GM23248 (cell line): ENCODE results near the gene TMEM30A.

Experiments
- EZH2 ChIP-seq: fragments of 200-600 bp; sonication (generic); IDR thresholded peaks from 2 replicates; pipeline ENCODE4 v1.6.1; 2018; ENCODE audit warnings: antibody characterized with exemption, mild to moderate bottlenecking; ENCODE audit not compliant: insufficient read depth, poor library complexity, severe bottlenecking
- EZH2phosphoT487 ChIP-seq: fragments of 200-600 bp; sonication (generic); IDR thresholded peaks from 2 replicates; pipeline ENCODE4 v1.6.1; 2018; ENCODE audit warnings: antibody characterized with exemption, moderate library complexity, mild to moderate bottlenecking, low read depth; ENCODE audit not compliant: insufficient read depth

DNA sequence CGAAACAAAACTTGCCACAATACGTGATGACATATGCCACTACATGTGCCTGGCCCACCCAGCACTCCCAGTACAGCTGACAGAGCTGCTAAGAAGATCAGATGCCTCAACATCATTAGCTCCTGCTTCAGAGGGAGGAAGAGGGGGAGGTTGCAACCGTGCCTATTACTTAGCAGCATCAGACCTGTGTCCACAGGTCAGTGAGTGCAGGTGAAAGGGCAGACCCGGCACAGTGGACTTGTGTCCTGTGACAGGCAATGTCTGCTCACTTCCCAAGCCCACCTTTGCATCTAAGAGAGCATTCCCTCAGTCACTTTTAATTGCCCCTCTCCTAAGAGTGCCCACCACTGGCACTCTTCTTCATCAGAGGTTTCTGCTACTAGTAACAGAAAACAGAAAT lies 69.3 kb downstream of the TMEM30A start:
- TF ChIP-seq EZH2 (no peak), EZH2phosphoT487 (no peak)
